GM12872 (cell line): ENCODE data around the gene PPP1R2.
A peak's percentile ranks its signal among the peaks of the same experiment; 100 is the strongest.

ENCODE experiments used
- CTCF ChIP-seq: IDR thresholded peaks from 3 replicates; pipeline ENCODE4 v1.5.1; 2011; ENCODE audit warnings: low read depth, mild to moderate bottlenecking, low read length, moderate library complexity; ENCODE audit not compliant: insufficient read depth

PPP1R2 gene

GRCh38 chr3:195559723-195560409 lies 16.7 kb upstream of the PPP1R2 start:
- TF ChIP-seq CTCF = no peak

- peak; percentile 70 for TF ChIP-seq CTCF
Measured at GRCh38 chr3:195558602-195559001, 15.5 kb upstream of the PPP1R2 start.

- TF ChIP-seq CTCF = no peak
Measured at GRCh38 chr3:195557322-195557721, 14.2 kb upstream of the PPP1R2 start.

- TF ChIP-seq CTCF = peak; percentile 34; the same call in 2 of the 3 replicates
Measured at GRCh38 chr3:195556390-195556789, 13.3 kb upstream of the PPP1R2 start.

GRCh38 chr3:195555110-195555509 lies 12.0 kb upstream of the PPP1R2 start:
- TF ChIP-seq CTCF = no peak

- TF ChIP-seq CTCF = no peak
Measured at GRCh38 chr3:195554458-195554857, 11.3 kb upstream of the PPP1R2 start.

- no peak for TF ChIP-seq CTCF
Measured at GRCh38 chr3:195553268-195553667, 10.1 kb upstream of the PPP1R2 start.
